Body of pancreas (tissue), 4 donors: Measurements from ENCODE around the gene KLHL40. TPM values are rescaled to one million over a fixed set of nuclear protein-coding genes. Genes with fewer than 3 reads are reported as not detected.
A peak's percentile ranks its signal among the peaks of the same experiment; 100 is the strongest.

Source experiments
- ATAC-seq: fragments of 150-250 bp; one replicate; pipeline ENCODE4 v1.9.1; 2016
- DNase-seq, 4 donors: peaks; one replicate each; pipeline ENCODE4 v3.0.0-alpha.2; 2019
- H3K27ac ChIP-seq, 4 donors: fragments of 200-600 bp; sonication (generic); 1 replicate in 3 of 4; 2 replicates in 1 of 4; pipeline versions ENCODE4 v1.5.1 to v1.6.1; 2016 to 2019; ENCODE audit warnings: mild to moderate bottlenecking in 1 of 4, mixed read lengths in 1 of 4, moderate library complexity in 1 of 4
- H3K27me3 ChIP-seq, 2 donors: fragments of 200-600 bp; sonication (generic); one replicate each; pipeline ENCODE4 v1.6.0; 2016; ENCODE audit warnings: mild to moderate bottlenecking in 1 of 2
- H3K36me3 ChIP-seq, 2 donors: fragments of 200-600 bp; sonication (generic); replicated peaks in 1 of 2; 2 replicates each; pipeline ENCODE4 v1.5.1; 2016; ENCODE audit warnings: low read depth in 2 of 2; ENCODE audit not compliant: insufficient read depth in 1 of 2
- H3K4me1 ChIP-seq: fragments of 200-600 bp; sonication (generic); one replicate; pipeline ENCODE4 v1.6.0; 2016
- H3K4me3 ChIP-seq, 2 donors: fragments of 200-600 bp; sonication (generic); 1 replicate in 1 of 2; 2 replicates in 1 of 2; pipeline ENCODE4 v1.5.1; 2016 to 2019
- H3K9me3 ChIP-seq, 3 donors: fragments of 200-600 bp; sonication (generic); 1 replicate in 2 of 3; 2 replicates in 1 of 3; pipeline ENCODE4 v1.5.1; 2016
- POLR2A ChIP-seq, 3 donors: fragments of 450-650 bp; IDR thresholded peaks; one replicate each; pipeline ENCODE4 v1.6.1; 2016; ENCODE audit warnings: antibody characterized with exemption in 3 of 3, mild to moderate bottlenecking in 2 of 3
- WGBS, 2 donors: methylation state at CpG; one replicate each; pipeline ENCODE4 v1.1.5; 2017; 5-methylcytosine and 5-hydroxymethylcytosine counted together
- intact Hi-C: fragments of 100-400 bp; cut with DNase I; formaldehyde crosslinking; loops from one replicate; pipeline ENCODE4 v1.15.1; 2023
- total RNA-seq, 2 donors: library from RNA; depleted of rRNA; stranded (reverse); fragments of >200 nt; gene quantifications; one replicate each; pipeline ENCODE4 v1.1.0, GENCODE V29; 2016
- TF ChIP-seq, protein P1 (sequence below), 7 experiments: fragments of 450-650 bp in 4 of 7; fragments of 200-600 bp in 3 of 7; sonication (generic) in 3 of 7; IDR thresholded peaks; one replicate each; pipeline ENCODE4 v1.5.1; 2016 to 2019; ENCODE audit warnings: antibody characterized with exemption in 7 of 7

KLHL40 gene
- total RNA-seq, 2 donors from 2014 or later: not detected

GRCh38 chr3:42711491-42712343 is 26.4 kb downstream of the KLHL40 start:
- H3K27me3 ChIP-seq: no peaks in the 10 kb centered on the region
- WGBS, 2 donors: 57 to 75% methylated on average over 4 to 6 of the region's 6 CpGs
- H3K27ac ChIP-seq: no peak overlapping the region
- DNase-seq (peak in 1 of 4 donors; percentile 6), ATAC-seq (no peak)
- H3K4me1 ChIP-seq: no peaks in the 10 kb centered on the region
- H3K4me3 ChIP-seq: no peak overlapping the region
- TF ChIP-seq, protein P1, sequence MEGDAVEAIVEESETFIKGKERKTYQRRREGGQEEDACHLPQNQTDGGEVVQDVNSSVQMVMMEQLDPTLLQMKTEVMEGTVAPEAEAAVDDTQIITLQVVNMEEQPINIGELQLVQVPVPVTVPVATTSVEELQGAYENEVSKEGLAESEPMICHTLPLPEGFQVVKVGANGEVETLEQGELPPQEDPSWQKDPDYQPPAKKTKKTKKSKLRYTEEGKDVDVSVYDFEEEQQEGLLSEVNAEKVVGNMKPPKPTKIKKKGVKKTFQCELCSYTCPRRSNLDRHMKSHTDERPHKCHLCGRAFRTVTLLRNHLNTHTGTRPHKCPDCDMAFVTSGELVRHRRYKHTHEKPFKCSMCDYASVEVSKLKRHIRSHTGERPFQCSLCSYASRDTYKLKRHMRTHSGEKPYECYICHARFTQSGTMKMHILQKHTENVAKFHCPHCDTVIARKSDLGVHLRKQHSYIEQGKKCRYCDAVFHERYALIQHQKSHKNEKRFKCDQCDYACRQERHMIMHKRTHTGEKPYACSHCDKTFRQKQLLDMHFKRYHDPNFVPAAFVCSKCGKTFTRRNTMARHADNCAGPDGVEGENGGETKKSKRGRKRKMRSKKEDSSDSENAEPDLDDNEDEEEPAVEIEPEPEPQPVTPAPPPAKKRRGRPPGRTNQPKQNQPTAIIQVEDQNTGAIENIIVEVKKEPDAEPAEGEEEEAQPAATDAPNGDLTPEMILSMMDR (IDR thresholded peaks at IDR 0.05): no peak
- intact Hi-C loops: no loop called here
- no peaks in the 10 kb centered on the region for H3K9me3 ChIP-seq
- H3K36me3 ChIP-seq: no peaks in the 10 kb centered on the region

GRCh38 chr3:42712344-42712648 is 27.0 kb downstream of the KLHL40 start:
- intact Hi-C loops: no loop called here
- Histone ChIP-seq H3K9me3 (no peaks in the 10 kb centered on the region), H3K36me3 (no peaks in the 10 kb centered on the region), H3K27ac (no peak overlapping the region), H3K4me3 (no peak overlapping the region), H3K27me3 (no peaks in the 10 kb centered on the region), H3K4me1 (no peaks in the 10 kb centered on the region)
- no peak for ATAC-seq
- DNase-seq: no peak
- TF ChIP-seq, protein P1 (IDR thresholded peaks at IDR 0.05): no peak
- no peak for TF ChIP-seq POLR2A (IDR thresholded peaks at IDR 0.05)
- WGBS, 2 donors: 72 to 84% methylated on average over 4 of the region's 4 CpGs

GRCh38 chr3:42712688-42713372 is 27.5 kb downstream of the KLHL40 start:
- Histone ChIP-seq H3K4me3 (no peak overlapping the region), H3K4me1 (no peaks in the 10 kb centered on the region), H3K27me3 (no peaks in the 10 kb centered on the region), H3K36me3 (no peaks in the 10 kb centered on the region), H3K9me3 (no peaks in the 10 kb centered on the region), H3K27ac (no peak overlapping the region)
- WGBS, 2 donors: 73 to 90% methylated on average over 4 to 5 of the region's 5 CpGs
- DNase-seq (no peak), ATAC-seq (no peak)
- TF ChIP-seq, protein P1 (IDR thresholded peaks at IDR 0.05): no peak
- no peak for TF ChIP-seq POLR2A (IDR thresholded peaks at IDR 0.05)
- intact Hi-C loops: no loop called here

GRCh38 chr3:42713747-42714146 is 28.4 kb downstream of the KLHL40 start:
- H3K36me3 ChIP-seq: no peaks in the 10 kb centered on the region
- no peak for ATAC-seq
- DNase-seq: no peak
- no peak overlapping the region for H3K27ac ChIP-seq
- WGBS, 2 donors: 82 to 90% methylated on average over 2 of the region's 2 CpGs
- TF ChIP-seq, protein P1 (IDR thresholded peaks at IDR 0.05): no peak
- TF ChIP-seq POLR2A (IDR thresholded peaks at IDR 0.05): no peak
- H3K9me3 ChIP-seq: no peaks in the 10 kb centered on the region
- intact Hi-C loops: no loop called here
- H3K27me3 ChIP-seq: no peaks in the 10 kb centered on the region
- H3K4me1 ChIP-seq: no peaks in the 10 kb centered on the region
- no peak overlapping the region for H3K4me3 ChIP-seq
